Esophagus mucosa (tissue), 1 donor: ENCODE data around the gene IL6. TPM values are rescaled to one million over a fixed set of nuclear protein-coding genes. Genes with fewer than 3 reads are reported as not detected.
"Not testable (repeated sequence)": the region's sequence is repeated elsewhere in the genome, so short reads cannot be mapped to it uniquely, and the experiment has no call there.

Experiments
- ATAC-seq: fragments of 200-7000 bp; cut with Tn5 transposase; one replicate; pipeline ENCODE4 v1.9.1; 2020
- total RNA-seq: library from RNA; stranded (reverse); gene quantifications from one replicate; pipeline ENCODE4 v1.2.4, GENCODE V29; 2023
- donor health status: DM: yes; HTN: yes; CAD: no.

The IL6 gene
- total RNA-seq: not detected

DNA sequence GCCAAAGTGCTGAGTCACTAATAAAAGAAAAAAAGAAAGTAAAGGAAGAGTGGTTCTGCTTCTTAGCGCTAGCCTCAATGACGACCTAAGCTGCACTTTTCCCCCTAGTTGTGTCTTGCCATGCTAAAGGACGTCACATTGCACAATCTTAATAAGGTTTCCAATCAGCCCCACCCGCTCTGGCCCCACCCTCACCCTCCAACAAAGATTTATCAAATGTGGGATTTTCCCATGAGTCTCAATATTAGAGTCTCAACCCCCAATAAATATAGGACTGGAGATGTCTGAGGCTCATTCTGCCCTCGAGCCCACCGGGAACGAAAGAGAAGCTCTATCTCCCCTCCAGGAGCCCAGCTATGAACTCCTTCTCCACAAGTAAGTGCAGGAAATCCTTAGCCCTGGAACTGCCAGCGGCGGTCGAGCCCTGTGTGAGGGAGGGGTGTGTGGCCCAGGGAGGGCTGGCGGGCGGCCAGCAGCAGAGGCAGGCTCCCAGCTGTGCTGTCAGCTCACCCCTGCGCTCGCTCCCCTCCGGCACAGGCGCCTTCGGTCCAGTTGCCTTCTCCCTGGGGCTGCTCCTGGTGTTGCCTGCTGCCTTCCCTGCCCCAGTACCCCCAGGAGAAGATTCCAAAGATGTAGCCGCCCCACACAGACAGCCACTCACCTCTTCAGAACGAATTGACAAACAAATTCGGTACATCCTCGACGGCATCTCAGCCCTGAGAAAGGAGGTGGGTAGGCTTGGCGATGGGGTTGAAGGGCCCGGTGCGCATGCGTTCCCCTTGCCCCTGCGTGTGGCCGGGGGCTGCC is at the start of gene IL6:
Gene IL6 (plus strand): TSS at position 294 of the 807 bp plus-strand sequence. CDS start 63 bp downstream, at position 357.
- ATAC-seq: peak; percentile 69

DNA sequence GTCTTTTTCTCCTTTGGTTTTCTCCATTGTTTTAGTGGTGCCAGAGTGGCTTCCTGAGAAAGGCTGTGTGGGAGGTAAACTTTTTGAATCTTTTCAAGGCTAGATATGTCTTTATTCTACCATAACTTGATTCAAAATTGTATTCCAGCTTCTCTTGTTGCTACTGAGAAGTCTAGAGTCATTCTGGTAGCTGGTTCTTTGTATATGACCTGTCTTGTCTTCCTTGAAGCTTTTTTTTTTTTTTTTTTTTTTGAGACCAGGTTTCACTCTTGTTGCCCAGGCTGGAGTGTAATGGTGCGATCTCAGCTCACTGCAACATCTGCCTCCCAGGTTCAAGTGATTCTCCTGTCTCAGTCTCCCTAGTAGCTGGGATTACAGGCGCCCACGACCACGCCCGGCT is 49.7 kb upstream of the IL6 start:
- ATAC-seq: not testable (repeated sequence)

DNA sequence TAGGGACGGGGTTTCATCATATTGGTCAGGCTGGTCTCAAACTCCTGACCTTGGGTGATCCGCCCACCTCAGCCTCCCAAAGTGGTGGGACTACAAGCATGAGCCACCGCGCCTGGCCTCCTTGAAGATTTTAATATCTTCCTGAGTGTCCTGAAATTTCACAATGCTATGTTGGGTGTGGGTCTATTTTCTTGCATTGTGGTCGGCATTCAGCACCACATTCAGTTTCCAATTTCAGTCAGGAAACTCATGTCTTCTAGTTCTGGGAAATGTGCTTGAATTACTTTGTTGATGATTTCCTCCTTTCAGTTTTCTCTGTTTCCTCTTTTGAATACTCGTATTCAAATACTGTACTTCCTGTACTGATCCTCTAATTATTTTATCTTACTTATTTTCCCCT is 49.3 kb upstream of the IL6 start:
- ATAC-seq: no peak

DNA sequence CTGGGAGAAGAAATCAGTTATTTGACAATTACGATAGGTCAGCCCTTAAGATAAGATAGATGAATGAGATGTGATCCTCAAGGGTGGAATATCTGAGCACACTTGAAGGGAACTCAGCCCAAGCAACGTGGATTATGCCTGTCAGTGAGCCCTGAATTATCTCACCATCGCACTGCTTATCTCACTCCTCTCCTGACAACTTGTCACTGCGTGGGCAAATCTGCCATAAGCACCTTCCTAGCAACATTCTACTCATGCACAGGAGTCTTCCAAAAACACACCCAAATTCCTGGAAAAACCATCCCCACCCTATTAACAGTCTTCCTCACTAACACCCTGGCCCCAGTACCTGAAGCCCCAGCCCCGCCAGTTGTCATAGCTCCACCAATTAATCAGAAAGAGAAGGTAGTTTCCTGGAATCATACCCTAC is 46.5 kb upstream of the IL6 start:
- ATAC-seq: no peak

DNA sequence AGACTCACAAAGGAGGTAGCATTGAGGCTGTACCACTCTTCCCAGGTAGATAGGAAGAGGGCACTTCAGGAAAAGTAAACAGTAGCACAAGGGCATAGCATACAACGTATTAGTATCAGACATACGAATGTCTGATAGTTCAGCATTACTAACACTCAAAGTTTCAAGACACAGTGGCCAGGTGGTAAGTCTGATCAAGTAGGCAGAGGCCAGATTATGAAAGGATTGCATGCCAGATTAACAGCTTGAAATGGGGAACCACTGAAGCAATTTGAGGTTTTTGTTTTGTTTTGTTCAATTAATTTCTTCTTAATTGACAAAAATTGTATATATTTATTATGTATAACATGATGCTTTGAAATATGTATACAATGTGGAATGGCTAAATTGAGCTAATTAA is 45.7 kb upstream of the IL6 start:
- ATAC-seq: no peak

DNA sequence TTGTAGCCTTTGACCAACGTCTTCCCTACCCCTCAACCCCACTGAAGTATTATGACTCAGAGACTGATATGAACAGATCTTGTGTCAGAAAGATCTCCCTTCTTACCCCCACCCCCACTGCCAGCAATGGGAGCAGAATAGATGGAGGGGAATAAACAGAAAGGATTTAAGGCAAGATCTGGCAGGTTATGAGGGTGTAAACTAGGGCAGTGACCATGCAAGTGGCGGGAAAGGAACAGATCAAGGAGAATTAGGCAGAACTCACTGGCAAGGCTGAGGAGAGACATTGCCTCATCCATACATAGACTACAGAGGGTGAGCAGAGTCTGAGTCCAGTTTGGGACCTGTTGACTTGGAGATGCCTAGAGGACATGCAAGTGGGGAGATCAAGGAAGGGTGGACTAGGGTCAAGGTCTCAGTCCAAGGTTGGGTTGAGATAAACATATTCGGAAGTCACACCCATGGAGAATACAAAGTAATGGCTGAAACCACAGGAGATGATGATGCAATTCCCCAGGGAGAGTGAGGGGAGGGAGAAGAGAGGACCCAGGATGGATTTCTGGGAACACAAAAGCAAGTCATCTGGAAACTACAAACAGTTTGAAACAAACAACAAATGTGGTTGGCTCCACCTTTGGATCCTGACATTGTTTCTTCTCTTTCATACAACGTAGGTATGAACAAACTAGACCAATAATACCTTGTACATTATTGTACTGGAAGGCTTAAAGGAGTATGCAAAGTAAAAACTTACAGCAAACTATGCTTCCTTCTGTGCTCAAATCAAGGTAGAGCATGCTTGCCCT is 44.9 kb upstream of the IL6 start:
- no peak for ATAC-seq

DNA sequence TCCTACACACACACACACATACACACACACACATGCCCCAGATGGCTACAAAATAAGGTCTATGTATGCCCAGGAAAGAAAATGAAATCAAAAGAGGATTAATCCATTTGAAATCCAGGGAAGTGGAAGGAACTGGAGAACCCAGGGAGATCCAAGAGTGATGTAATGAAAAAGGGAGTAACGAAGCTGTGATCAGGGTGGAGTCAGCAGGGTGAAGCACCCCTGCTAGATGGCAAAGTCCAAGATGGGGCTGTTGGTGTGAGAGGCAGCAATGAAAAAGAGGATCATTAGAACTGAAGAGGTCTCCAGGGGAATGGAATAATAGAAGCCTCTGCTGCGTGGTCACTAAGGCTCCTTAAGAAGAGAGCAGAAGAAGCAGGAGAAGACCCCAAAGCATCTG is 43.6 kb upstream of the IL6 start:
- no peak for ATAC-seq

DNA sequence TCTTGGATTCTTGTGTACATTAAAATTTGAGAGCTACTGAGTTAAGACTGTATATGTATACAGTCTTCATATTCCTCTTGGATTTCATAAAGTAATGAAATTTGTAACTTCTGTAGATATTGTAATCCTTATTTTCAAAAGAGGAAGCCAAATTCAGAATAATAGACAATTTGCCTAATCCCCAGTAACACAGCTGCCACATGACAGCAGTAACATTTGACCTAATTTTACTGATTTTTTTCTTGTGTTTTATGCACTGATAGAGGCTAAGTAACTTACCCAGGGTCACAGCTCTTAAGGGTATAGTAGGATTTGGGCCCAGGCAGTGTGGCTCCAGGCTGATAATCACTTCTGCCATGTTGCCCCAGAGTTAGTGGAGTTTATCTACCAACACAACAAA is 40.4 kb upstream of the IL6 start:
- no peak for ATAC-seq

DNA sequence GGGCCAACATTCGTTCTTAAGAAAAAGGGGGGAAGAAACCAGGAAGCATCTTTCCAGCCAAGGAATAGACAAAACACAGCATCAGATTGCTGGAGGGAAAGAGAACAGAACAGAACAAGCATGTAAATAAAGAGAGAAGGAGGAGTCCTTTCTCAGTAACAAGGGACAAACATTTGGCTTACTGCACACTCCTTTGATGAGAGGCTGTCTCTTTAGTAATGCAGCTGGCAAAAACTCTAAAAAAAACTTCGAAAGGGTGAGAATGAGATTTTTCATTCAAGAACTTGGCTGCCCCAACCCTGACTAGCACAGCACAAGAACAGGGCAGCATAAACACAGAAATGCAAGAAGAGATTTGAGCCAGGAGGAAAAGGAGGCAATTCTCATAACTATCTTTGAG is 38.9 kb upstream of the IL6 start:
- ATAC-seq: no peak

DNA sequence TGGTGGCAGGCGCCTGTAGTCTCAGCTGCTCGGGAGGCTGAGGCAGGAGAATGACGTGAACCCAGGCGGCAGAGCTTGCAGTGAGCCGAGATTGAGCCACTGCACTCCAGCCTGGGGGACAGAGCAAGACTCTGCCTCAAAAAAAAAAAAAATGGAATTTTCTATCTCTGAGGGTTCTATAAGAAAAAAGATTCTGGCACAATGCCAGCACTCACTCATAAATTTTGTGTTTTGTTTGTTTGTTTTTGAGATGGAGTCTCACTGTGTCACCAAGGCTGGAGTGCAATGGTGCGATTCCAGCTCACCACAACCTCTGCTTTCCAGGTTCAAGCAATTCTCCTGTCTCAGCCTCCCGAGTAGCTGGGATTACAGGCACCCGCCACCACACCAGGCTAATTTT is 38.1 kb upstream of the IL6 start:
- ATAC-seq: not testable (repeated sequence)

DNA sequence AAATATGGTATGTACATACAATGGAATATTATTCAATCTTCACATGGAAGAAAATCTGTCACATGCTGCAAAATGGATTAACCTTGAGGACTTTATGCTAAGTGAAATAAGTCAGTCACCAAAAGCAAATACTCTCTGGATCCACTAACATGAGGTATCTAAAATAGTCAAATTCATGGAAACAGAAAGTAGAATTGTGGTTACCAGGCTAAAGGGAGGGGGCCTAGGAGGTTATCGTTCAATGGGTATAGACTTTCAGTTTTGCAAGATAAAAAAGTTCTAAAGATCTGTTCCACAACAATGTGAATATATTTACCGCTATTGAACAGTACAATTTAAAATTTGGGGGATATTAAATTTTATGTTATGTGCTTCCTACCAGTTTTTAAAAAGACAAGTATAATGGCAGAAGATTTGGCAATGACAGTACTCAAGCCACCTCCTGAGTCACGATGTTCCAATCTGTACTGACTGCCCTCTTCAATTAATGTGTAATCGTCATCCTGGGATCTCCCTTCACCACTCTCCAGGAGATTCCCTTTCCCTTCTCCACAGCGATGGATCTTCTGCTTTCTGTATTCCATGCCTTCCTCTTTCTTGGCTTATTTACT is 32.3 kb upstream of the IL6 start:
- ATAC-seq: no peak

DNA sequence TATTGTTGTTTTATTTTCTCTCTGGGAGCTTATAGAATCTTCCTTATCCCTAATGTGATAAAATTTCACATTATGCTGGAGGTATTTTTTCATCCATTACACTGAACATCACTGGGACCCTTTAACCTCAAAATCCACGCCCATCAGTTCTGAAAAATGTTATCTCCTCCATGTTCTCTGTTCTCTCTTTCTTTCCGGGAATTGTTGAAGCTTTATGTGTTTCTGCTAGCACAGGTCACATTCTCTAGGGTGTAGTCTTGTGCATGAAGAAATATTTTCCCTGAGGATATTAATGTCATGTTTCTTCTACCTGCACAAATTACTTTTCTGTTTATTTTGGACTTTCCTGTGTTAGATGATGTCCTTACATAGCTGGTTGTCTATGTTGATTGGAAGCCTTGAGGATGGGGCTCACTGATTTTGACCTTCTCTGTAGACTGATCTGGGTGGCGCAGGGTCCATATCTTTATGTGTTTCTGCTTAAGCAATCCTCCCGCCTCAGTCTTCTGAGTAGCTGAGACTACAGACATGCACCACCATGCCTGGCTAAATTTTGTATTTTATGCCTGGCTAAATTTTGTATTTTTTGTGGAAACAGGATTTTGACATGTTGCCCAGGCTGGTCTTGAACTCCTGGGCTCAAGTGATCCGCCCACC is 31.4 kb upstream of the IL6 start:
- ATAC-seq: no peak

DNA sequence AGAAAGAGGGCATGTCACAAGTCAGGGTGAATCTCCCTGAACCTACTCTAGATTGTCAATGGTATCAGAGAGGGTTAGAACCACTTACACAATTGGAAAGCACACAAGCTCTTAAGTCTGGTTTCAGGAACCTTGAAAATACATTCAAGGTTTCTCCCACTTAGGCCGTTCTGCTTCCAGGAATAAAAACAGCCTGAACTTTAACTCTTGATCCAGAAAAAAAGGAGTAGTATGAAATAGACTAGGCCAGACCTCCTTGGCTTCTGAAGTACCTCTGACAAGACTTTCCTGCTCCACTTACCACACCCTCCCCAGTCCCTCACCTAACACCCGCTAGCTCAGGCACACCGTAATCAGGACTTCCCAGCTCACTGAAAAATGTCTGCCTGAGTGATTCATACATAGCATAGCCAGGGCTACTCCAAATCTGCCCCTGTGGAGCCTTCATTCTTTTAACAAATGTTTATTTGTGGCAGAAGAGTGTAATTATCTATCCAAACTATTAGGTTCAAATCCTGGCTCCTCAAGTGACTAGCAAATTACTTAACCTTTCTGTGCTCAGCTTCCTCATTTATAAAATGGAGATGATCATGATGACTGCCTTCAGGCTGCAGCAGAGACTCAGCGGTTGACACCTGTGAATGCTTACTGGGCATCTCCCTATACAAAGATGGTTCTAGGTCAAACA is 30.3 kb upstream of the IL6 start:
- peak; percentile 61 for ATAC-seq

DNA sequence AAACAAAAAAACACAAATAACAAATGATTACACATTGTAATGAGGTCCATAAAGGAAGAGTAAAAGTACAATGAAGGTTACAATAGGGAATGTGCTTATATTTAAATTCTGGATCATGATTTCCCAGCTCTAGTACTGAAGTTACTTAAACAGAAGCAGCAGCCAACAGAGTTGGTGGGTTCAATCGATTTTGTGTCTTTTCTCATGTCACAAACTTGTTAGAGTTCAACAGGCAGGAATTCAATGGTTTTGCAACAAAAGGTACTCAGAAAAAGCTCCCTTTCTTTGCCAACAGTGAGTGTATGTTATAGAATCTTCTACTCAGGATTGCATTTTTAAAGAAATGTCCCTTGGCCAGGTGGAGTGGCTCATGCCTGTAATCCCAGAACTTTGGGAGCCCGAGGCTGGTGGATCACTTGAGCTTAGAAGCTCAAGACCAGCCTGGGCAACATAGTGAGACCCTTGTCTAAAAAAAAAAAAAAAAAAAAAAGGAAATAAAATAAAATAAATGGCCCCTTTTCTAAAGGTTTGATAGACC is 29.6 kb upstream of the IL6 start:
- no peak for ATAC-seq

DNA sequence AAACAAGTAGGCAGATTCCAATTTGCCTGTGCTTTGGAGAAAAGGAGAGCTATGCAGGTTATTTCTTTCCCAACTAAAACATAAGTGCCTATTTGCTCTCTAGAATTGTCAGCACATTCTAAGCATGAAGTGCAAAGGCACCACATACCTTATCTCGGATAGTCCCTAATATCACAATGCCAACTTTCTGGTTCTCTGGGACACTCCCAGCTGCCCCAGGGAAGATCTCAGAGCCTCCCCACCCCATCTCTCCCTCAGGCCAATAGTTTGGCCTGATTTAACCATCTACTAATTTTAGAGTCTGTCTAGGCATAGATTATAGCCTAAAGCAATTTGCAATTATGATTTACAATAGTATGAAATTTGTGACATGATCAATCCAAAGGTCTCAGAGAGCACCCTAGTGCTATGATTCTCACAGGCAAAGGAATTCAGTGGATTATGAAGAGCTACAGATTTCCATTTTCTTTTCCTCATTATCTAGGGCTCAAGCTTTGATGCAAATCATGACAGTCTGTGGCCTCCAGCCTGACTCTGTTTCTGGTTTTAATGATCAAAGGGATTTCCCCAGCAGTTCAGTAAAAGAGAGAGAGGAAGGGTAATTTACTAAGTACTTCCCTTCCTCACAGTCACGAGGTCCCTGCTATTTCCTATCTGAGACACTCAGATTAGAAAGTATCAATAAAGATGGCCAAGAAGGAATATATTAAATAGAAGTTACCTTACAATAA is 29.0 kb upstream of the IL6 start:
- ATAC-seq: peak; percentile 43

DNA sequence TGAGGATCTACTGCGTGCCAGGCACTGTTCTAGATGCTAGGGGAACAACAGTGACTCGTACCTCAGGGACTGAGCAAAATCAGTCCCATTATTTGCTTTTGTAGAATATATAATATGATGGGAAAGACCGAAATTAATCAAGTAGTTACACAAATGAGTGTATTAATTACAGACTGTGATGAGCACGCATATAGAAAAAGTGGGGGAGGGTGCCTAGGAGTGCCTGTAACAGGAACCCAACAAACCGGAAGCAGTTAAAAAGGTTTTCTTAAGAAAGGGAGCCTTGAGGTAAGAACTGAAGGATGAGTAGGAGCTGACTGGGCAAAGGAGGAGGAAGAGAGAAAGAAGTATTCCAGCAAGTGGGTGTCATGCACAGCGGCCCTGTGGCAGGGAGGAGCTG is 28.2 kb upstream of the IL6 start:
- no peak for ATAC-seq

DNA sequence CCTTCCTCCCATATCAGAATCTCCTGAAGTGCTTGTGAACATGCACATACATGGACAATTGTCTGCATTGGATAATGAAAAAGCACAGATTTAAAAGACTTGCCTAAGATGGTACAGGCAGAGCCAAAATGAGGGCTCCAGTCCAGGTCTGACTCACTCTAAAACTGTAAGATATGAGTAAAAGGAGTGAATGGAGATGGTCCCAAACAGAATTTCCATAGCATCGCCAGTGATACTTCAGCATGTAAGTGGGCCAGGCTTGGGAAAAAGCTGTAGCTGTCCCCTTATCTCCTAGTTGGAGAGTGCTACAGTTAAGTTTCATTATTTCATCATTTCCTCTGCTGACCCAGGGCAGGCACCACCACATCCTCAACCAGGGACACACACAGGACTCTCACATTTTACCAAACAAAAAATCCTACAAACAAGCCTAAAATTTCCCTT is 26.4 kb upstream of the IL6 start:
- no peak for ATAC-seq

DNA sequence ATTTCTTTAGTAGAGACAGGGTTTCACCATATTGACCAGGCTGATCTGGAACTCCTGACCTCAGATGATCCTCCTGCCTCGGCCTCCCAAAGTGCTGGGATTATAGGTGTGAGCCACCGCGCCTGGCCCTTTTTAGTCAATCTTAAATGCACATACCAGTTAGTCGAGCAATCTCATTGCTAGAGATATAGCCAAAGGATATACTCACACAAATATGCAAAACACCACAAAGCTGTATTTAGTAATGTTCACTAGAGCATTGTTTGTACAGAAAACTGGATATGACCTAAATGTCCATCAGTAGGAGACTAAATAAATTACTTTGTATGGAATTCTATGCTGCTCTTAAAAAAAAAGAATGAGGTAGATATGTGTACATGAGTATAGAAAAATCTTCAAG is 24.5 kb upstream of the IL6 start:
- ATAC-seq: no peak

DNA sequence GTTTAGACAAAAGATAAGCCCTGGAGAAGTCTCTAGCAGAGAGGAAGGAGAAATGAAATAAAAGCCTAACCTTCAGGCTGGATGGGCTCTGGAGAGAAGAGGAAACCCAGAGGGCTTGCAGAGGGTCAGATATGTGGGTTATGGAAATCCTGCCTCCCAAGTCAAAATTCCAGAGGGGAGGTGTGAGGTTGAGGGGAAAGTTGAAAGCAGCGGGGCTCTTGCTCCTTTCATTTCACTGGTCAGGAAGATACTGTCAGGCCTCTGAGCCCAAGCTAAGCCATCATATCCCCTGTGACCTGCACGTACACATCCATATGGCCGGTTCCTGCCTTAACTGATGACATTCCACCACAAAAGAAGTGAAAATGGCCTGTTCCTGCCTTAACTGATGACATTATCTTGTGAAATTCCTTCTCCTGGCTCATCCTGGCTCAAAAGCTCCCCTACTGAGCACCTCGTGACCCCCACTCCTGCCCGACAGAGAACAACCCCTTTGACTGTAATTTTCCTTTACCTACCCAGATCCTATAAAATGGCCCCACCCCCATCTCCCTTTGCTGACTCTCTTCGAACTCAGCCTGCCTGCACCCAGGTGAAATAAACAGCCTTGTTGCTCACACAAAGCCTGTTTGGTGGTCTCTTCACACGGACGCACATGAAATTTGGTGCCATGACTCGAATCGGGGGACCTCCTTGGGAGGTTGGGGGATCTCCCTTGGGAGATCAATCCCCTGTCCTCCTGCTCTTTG is 23.7 kb upstream of the IL6 start:
- not testable (repeated sequence) for ATAC-seq

DNA sequence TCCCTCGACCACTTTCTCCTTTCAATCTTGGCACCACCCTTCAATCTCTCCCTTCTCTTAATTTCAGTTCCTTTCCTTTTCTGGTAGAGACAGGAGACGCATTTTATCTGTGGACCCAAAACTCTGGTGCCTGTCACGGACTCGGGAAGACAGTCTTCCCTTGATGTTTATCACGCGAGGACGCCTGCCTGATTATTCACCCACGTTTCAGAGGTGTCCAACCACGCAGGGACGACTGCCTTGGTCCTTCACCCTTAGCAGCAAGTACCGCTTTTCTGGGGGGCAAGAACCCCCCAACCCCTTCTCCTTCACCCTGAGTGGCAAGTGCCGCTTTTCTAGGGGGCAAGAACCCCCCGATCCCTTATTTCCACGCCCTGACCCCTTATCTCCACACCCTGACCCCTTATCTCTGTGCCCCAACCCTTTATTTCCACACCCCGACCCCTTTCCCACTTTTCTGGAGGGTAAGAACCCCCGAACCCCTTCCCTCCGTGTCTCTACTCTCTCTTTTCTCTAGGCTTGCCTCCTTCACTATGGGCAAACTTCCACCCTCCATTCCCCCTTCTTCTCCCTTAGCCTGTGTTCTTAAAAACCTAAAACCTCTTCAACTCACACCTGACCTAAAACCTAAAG is 22.9 kb upstream of the IL6 start:
- ATAC-seq: not testable (repeated sequence)
